ENCODE data around the gene FHIT.
"Not testable (repeated sequence)": the region's sequence is repeated elsewhere in the genome, so short reads cannot be mapped to it uniquely, and the experiment has no call there.

Gene FHIT

DNA sequence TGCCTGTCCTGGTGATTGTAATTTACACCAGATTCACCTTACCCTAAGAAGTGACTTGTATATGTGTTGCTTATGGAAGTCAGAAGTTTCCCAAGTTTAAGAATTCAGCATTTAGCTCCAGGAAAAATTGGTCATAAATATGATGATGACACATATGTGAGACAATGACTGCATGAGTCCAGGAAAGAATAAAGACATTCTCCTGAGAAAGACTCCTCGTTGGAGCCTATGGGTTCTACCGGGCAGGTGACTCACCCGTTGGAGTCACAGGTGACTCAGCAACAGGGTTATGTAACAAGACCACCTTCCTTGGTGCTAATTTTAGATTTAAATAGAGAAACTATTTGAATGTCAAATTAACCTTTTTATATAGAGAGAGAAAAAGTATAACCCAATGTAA is 662.4 kb downstream of the FHIT start:
- no peak for DNase-seq

DNA sequence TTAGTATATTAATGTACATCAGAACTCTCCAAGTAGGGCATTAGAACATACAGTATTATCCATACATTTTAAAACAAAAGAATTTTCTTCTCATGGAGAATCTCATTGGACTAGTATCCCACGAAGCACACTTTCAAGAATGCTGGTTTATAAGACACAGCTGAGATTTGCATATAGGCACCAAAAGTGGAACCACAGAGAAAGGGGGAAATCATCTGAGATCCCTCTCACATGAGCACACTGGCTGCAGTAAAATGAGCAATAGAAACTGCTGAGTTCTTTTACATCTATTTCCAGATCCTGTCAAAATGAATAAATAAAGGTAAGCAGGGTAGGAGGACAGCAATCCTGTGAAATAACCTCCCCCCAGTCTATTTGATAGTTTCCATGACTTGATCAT is 665.3 kb downstream of the FHIT start:
- DNase-seq: no peak

GRCh38 chr3:60584250-60584649 is 667.0 kb downstream of the FHIT start:
- DNase-seq: no peak

- no peak for DNase-seq
Measured at GRCh38 chr3:60582288-60582687, 669.0 kb downstream of the FHIT start.

- DNase-seq: no peak
Measured at GRCh38 chr3:60580809-60581208, 670.4 kb downstream of the FHIT start.

DNA sequence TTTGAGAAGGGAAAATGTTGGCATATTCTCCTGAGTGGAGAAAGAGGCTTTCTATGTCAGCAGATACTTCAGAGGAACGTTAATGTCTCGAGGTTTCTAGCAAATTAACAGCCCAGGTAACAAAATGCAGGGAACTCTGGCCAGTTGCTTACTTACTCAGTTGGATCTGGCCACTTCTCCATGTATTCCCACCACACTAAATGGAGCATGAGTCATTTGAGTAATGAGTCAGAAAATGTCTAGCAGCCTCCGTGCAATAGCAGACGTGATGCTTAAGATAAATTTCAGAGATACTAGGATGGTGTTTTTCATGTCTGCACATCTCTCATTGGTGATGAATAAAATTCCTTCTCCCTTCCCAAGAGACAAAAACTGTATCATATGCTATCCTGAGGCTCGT is 671.5 kb downstream of the FHIT start:
- DNase-seq: no peak

- DNase-seq: no peak
Measured at GRCh38 chr3:60578936-60579335, 672.3 kb downstream of the FHIT start.

DNA sequence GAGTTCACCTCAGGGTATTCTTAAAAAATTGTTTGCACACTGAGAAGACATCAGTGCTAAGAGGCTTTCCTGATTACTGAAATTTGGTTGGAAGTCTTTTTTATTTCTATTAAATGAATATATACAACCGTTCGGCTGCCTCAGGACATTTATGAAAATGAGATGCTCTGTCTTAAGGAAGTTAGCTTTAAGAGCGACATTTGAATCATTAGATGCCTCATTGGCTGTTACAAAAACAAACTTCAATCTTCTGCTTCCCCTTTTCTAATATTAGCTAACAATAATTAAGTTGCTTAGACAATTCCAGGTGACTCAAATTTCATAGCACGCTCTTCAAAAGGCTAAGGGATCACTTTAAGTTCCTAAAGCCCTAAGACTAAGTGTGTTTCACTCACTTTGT is 673.7 kb downstream of the FHIT start:
- DNase-seq: no peak

- DNase-seq: no peak
Measured at GRCh38 chr3:60575718-60576272, 675.5 kb downstream of the FHIT start.

- DNase-seq: no peak
Measured at GRCh38 chr3:60574046-60574769, 677.0 kb downstream of the FHIT start.

DNA sequence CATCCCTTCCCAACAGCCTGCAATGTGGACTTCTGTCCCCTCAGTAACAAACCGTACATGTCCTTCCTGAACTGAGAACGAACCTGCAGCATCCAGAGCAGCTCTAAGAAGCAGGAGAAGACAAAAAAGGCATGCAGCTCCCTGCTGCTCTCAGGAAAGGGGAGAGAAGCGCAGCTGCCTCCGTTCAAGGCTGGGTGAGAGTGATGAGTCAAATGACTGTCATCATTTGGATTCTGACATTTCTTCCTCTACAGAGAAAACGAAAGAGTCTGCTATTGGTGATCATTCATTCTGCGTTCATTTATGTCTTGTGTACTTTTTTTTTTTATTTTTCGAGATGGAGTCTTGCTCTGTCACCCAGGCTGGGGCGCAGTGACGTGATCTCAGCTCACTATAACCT is 677.8 kb downstream of the FHIT start:
- no peak for DNase-seq

GRCh38 chr3:60571511-60571910 is 679.7 kb downstream of the FHIT start:
- no peak for DNase-seq

DNA sequence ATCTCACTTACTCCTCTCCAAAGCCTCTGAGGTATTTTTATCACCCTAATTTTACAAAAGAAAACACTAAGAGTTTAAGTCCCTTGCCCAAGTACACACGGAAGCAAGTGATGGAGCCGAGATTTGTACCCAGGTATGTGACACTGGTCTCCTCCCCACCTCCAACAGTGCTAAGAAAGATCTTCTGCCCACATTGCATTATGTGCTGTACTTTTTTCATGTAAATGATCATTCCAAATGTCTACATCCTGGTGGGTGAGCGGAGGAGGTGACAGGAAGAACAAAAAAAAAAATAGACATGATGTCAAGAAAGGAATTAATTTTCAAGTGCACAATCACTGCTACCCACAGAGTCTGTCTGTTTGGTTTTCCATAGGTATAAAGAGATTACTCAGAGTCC is 694.1 kb downstream of the FHIT start:
- DNase-seq: no peak

DNA sequence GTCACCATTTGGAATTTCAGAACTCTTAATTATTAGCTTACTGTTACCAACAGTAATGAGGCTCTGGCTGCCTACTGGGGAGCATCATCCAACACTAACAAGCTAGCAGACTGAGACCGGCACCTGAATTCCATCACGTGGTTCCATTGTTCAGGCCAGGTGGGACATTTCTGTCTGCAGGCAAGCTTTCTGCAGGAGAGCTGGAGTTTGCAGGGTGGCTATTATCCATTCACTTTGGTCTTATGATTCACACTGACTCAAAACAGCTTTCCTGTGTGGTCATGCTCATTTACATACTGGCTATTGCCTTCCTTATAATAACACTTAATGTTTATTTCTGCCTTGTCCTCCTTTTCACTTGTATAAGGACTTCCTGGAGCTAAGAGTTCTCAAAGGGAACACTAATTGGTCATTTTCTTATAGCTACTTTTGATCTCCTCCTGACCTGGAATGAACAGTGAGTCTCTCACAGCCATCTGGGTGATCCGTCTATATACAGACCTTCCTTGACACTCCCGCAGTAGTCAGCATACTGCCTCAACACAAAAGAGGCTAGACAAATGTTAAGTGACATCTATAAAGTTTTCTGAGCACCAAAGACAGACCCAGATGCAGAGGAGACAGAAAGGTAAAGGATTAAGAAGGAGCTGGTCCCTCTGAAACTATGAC is 695.4 kb downstream of the FHIT start:
- no peak for DNase-seq

GRCh38 chr3:60553144-60553543 is 698.1 kb downstream of the FHIT start:
- no peak for DNase-seq

GRCh38 chr3:60552581-60552980 is 698.7 kb downstream of the FHIT start:
- DNase-seq: no peak

- DNase-seq: no peak
Measured at GRCh38 chr3:60551455-60552209, 699.6 kb downstream of the FHIT start.

DNA sequence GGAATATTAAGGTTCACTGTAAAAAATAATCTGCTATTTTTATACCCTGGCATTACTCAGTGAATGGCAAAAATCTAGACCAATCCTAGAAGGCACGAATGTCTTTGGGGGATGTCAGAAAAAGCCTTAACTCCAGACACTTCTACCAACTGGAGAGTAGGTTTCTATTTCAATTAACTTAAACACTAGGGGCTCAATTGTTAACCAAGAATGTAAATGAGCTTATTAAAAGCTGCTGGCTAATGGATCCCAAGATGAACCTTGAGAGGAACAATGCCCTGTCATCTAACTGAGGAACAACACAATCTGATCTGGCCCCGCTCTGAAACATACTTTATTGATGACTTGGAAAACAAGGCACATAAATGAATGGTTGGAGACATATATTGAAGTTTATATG is 701.4 kb downstream of the FHIT start:
- no peak for DNase-seq

DNA sequence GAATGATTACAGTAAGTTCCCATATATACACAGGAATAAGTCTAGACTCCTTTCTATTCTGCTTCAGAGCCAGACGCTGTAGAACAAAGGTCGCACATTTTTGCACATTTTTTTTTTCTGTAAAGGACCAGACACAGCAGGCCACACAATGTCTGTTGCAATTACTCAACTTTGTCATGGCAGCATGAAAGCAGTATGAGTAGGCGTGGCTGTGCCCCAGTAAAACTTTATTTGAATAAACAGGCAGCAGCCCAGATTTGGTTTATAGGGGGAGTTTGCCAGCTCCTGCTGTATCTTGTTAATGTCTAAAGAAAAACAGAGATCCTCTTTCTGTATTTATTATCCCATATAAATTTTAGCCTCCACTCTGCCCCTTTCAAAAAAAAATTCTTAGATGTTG is 708.3 kb downstream of the FHIT start:
- no peak for DNase-seq

GRCh38 chr3:60539394-60539793 is 711.9 kb downstream of the FHIT start:
- DNase-seq: not testable (repeated sequence)

- peak; percentile 82 for DNase-seq
Measured at GRCh38 chr3:60536420-60536819, 714.8 kb downstream of the FHIT start.

GRCh38 chr3:60531759-60532158 is 719.5 kb downstream of the FHIT start:
- no peak for DNase-seq

GRCh38 chr3:60528651-60529050 is 722.6 kb downstream of the FHIT start:
- no peak for DNase-seq

DNA sequence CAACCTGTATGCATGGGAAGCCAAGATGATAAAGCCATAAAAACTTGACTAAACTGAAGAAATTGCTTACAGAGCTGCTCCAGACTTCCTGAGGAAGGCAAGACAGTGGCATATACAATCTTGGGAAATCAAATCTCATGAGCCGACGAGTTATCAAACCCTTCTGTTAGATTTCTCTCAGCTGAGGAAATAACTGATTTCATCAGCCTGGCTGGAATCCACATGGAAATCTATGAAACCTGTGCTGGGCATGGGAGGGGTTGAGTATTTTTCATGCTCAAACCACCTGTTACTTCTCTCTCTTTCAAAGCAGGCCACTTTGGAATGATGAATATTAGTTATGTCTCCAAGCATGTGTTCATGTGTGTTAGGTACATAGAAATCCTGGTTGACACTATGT is 727.7 kb downstream of the FHIT start:
- no peak for DNase-seq
